K562 (cell line): ENCODE measurements around the gene FLAD1. TPM values are rescaled to one million over a fixed set of nuclear protein-coding genes. Genes with fewer than 3 reads are reported as not detected.

Experiments
- FIP1L1 ChIP-seq: fragments of 200-400 bp; formaldehyde crosslinking; IDR thresholded peaks from 2 replicates; pipeline ENCODE4 v1.6.1; 2018; ENCODE audit warnings: mild to moderate bottlenecking, low read depth, low read length; ENCODE audit not compliant: poor library complexity, severe bottlenecking
- ILK ChIP-seq: fragments of 450-650 bp; IDR thresholded peaks from 2 replicates; pipeline ENCODE4 v1.6.1; 2016; ENCODE audit warnings: missing genetic modification characterization, low read depth, mild to moderate bottlenecking, missing compliant biosample characterization, moderate library complexity, borderline replicate concordance
- MAFG ChIP-seq: fragments of 450-650 bp; conservative IDR thresholded peaks from 2 replicates; pipeline ENCODE4 v1.6.1; 2016; ENCODE audit warnings: missing genetic modification characterization, missing compliant biosample characterization
- MGA ChIP-seq: fragments of 450-650 bp; IDR thresholded peaks from 2 replicates; pipeline ENCODE4 v1.6.1; 2016; ENCODE audit warnings: mild to moderate bottlenecking, moderate library complexity
- NFE2 ChIP-seq: IDR thresholded peaks from 2 replicates; pipeline ENCODE4 v1.6.1; 2014; ENCODE audit warnings: antibody characterized with exemption, low read depth
- SREBF1 ChIP-seq: fragments of 150-350 bp; IDR thresholded peaks from 2 replicates; pipeline ENCODE4 v1.6.1; 2014; ENCODE audit warnings: antibody characterized with exemption, low read depth, low read length, borderline replicate concordance
- TAF15 ChIP-seq: fragments of 200-400 bp; formaldehyde crosslinking; IDR thresholded peaks from 2 replicates; pipeline ENCODE4 v1.6.1; 2017; ENCODE audit warnings: mild to moderate bottlenecking, low read depth, low read length, moderate library complexity
- ZBTB9 ChIP-seq: fragments of 450-650 bp; formaldehyde crosslinking; IDR thresholded peaks from 2 replicates; pipeline ENCODE4 v1.4.0; 2020; ENCODE audit warnings: mild to moderate bottlenecking, moderate library complexity
- ZNF143 ChIP-seq: sonication (generic); formaldehyde crosslinking; IDR thresholded peaks from 2 replicates; pipeline ENCODE4 v1.9.0; 2022; ENCODE audit warnings: mild to moderate bottlenecking, missing genetic modification reagents
- ZNF41 ChIP-seq: fragments of 250-450 bp; sonication (Bioruptor Pico); conservative IDR thresholded peaks from 2 replicates; pipeline ENCODE4 v1.4.0; 2020; ENCODE audit warnings: mild to moderate bottlenecking
- ZNF444 ChIP-seq: fragments of 250-450 bp; sonication (Bioruptor Pico); IDR thresholded peaks from 2 replicates; pipeline ENCODE4 v1.4.0; 2020; ENCODE audit warnings: mild to moderate bottlenecking, moderate library complexity
- ZNF512 ChIP-seq: IDR thresholded peaks from 2 replicates; pipeline ENCODE4 v1.6.1; 2016; ENCODE audit warnings: missing genetic modification characterization, missing compliant biosample characterization
- ZNF57 ChIP-seq: fragments of 450-650 bp; formaldehyde crosslinking; IDR thresholded peaks from 2 replicates; pipeline ENCODE4 v1.4.0; 2020; ENCODE audit warnings: mild to moderate bottlenecking, moderate library complexity
- ZNF583 ChIP-seq: fragments of 250-450 bp; sonication (Bioruptor Pico); IDR thresholded peaks from 2 replicates; pipeline ENCODE4 v1.4.0; 2020
- polyA plus RNA-seq, 8 experiments: library from polyadenylated mRNA; depleted of rRNA in 4 of 8; stranded (reverse) in 5 of 8; unstranded in 3 of 8; fragments of >200 nt; fragmentation: Nextera tagmentation in 2 of 8; fragmentation: Illumina TruSeq in 1 of 8; extraction: Ambion mirVana in 2 of 8; extraction: Trizol in 1 of 8; gene quantifications; 2 replicates each; pipeline versions ENCODE4 v1.2.1 to v1.2.3, GENCODE V29; 2011 to 2014; ENCODE audit warnings: inconsistent platforms in 1 of 8, missing spikeins in 1 of 8
- total RNA-seq, 7 experiments: library from RNA; depleted of rRNA in 6 of 7; stranded (reverse); fragments of >200 nt in 6 of 7; fragmentation: Illumina TruSeq in 2 of 7; extraction: Trizol in 2 of 7; gene quantifications; 2 replicates each; pipeline versions ENCODE4 v1.2.1 to v1.2.3, GENCODE V29; 2011 to 2021; ENCODE audit warnings: low replicate concordance in 1 of 7

Gene FLAD1
- total and polyA plus RNA-seq, 9 of the 15 experiments (the other 6 are each of a cell fraction or from before 2014, with no cell fraction given) = 24.9 to 85.8 (median 67.0) TPM

GRCh38 chr1:154993572-154994268 lies 10.6 kb downstream of the FLAD1 start, which contains the start of gene LENEP (continued):
- TF ChIP-seq TAF15 = no peak
- TF ChIP-seq FIP1L1 = no peak
- TF ChIP-seq MGA = no peak
- TF ChIP-seq ZNF512 (tag) = no peak
- TF ChIP-seq ILK (tag) = no peak
- TF ChIP-seq ZNF583 (CRISPR knock-in tag) = 0 out of 2 replicates have a peak, but pooled peaks have one; percentile 26
- no peak for TF ChIP-seq ZNF143 (CRISPR knock-in tag)
- no peak for TF ChIP-seq ZNF444 (CRISPR knock-in tag)
- peak; percentile 52; the same call in 1 of the 2 replicates for TF ChIP-seq MAFG (tag)
- TF ChIP-seq ZNF41 (CRISPR knock-in tag) = no peak
- TF ChIP-seq ZNF57 (CRISPR knock-in tag) = no peak
- peak; percentile 38; the same call in 1 of the 2 replicates for TF ChIP-seq NFE2
- 0 out of 2 replicates have a peak, but pooled peaks have one; percentile 16 for TF ChIP-seq ZBTB9
- TF ChIP-seq SREBF1 = no peak
